NT2/D1 (cell line): Measurements from ENCODE around the gene ANGPT4.
A peak's percentile ranks its signal among the peaks of the same experiment; 100 is the strongest.

ENCODE experiments used
- DNase-seq: peaks from one replicate; pipeline ENCODE4 v3.0.0-alpha.2; 2011; ENCODE audit warnings: low read depth, low spot score
- H3K27me3 ChIP-seq: 2 replicates; pipeline ENCODE4 v1.6.0; 2011; ENCODE audit warnings: mild to moderate bottlenecking; ENCODE audit not compliant: insufficient read length, insufficient read depth
- H3K36me3 ChIP-seq: 2 replicates; pipeline ENCODE4 v1.6.1; 2011; ENCODE audit warnings: mild to moderate bottlenecking, low read length, mixed read lengths; ENCODE audit not compliant: insufficient read depth, insufficient read length
- H3K4me1 ChIP-seq: 2 replicates; pipeline ENCODE4 v1.5.1; 2011; ENCODE audit not compliant: insufficient read depth, insufficient read length
- H3K4me3 ChIP-seq: 2 replicates; pipeline ENCODE4 v1.5.1; 2011; ENCODE audit warnings: low read depth; ENCODE audit not compliant: insufficient read length
- H3K9ac ChIP-seq: 2 replicates; pipeline ENCODE4 v1.6.0; 2011; ENCODE audit warnings: low read depth; ENCODE audit not compliant: insufficient read length
- H3K9me3 ChIP-seq: 2 replicates; pipeline ENCODE4 v1.5.1; 2011; ENCODE audit warnings: mild to moderate bottlenecking, low read length; ENCODE audit not compliant: insufficient read depth
- SUZ12 ChIP-seq: IDR thresholded peaks from 2 replicates; pipeline ENCODE4 v1.6.1; 2011; ENCODE audit not compliant: insufficient read length, insufficient read depth; ENCODE audit errors: extremely low read depth
- YY1 ChIP-seq: IDR thresholded peaks from 2 replicates; pipeline ENCODE4 v1.6.1; 2011; ENCODE audit not compliant: insufficient read length, insufficient read depth
- ZNF274 ChIP-seq: IDR thresholded peaks from 2 replicates; pipeline ENCODE4 v1.6.1; 2011; ENCODE audit warnings: mild to moderate bottlenecking, low read depth, low read length

ANGPT4 gene

DNA sequence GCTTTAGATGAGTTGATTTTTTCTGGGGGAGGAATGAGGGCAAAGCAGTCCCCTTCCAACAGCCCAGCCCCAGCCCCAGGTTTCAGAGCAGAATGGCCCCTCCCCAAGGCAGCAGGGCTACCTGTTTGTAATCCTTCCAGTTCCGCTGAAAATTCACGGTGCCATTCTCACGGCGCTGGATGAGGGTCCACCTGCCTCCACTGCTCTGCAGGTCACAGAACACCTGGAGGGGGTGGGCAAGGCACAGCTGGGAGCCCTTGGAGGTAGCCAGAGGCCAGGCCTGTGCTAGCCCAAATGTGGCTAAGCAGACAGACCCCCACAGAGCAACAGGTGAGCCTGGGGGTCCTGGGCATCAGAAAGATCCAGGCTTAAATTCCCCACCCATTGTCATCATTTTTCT lies 36.5 kb downstream of the ANGPT4 start:
- no peaks in the 10 kb centered on the region for H3K36me3 ChIP-seq
- no peaks in the 10 kb centered on the region for H3K4me1 ChIP-seq
- TF ChIP-seq SUZ12 = no peak
- TF ChIP-seq YY1 = no peak
- no peak for TF ChIP-seq ZNF274
- DNase-seq = no peak
- peaks cover 5% of the 10 kb centered on the region for H3K27me3 ChIP-seq
- no peak overlapping the region for H3K9ac ChIP-seq
- no peaks in the 10 kb centered on the region for H3K9me3 ChIP-seq
- H3K4me3 ChIP-seq = no peak overlapping the region

DNA sequence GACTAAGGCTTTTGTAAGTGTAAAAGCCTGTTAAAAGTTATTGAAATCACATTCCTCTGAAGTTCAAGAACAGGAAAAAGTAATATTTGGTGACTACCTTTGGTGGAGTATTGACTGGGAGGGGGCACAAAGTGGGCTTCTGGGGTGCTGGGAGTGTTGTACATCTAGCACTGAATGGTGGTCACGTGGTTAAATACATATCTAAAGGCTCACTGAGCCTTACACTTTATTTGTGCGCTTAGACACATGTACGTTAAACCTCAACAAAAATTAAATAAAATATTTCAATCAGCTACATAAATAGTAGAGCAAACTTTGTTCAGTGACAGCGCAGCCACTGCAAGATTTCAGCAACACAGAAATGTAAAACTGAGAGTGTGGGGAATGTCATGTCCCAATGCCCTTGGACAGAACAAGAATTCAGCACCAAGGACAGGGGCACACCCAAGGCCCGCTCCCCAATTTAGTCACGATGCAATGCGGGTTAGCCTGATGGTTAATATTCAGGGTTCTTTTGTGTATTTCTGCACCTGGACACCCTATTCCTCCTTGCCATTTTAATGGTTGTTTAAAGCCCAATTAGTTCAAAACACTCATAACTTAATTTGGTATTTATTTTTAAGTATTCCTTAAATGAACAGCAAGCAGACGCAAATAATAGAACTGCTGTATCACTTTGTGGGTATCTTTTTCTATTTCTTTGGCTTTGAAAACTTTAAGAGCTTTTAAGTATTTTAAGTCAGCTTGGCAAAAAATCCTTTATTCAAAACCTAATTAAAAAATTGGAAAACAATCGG lies 37.4 kb downstream of the ANGPT4 start:
- Histone ChIP-seq H3K36me3 (no peaks in the 10 kb centered on the region), H3K4me3 (no peak overlapping the region), H3K9me3 (no peaks in the 10 kb centered on the region), H3K4me1 (no peaks in the 10 kb centered on the region), H3K27me3 (peaks cover 5% of the 10 kb centered on the region), H3K9ac (no peak overlapping the region)
- no peak for TF ChIP-seq YY1
- TF ChIP-seq SUZ12 = no peak
- no peak for TF ChIP-seq ZNF274
- peak; percentile 23 for DNase-seq

DNA sequence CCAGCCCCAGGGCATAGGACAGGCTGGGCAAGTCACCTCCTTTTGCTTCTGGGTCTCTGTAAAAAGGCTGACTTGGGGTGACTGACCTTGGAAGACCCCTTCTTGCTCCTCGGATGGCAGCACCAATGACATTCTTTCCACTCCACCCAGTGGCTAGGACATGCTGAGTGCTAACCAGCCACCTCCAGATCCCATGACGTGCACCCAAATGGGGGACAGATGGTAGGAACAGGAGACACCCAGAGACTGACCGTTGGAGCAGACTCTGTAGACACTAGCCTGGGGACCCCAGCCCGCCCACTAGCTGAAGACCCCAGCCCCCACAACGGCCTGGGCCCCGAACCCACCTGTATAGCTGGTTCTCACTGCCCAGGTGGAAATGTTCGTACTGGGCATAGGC lies 38.3 kb downstream of the ANGPT4 start:
- no peaks in the 10 kb centered on the region for H3K9me3 ChIP-seq
- H3K4me3 ChIP-seq = no peak overlapping the region
- no peaks in the 10 kb centered on the region for H3K36me3 ChIP-seq
- no peak for TF ChIP-seq ZNF274
- no peak for TF ChIP-seq YY1
- TF ChIP-seq SUZ12 = no peak
- no peaks in the 10 kb centered on the region for H3K27me3 ChIP-seq
- H3K4me1 ChIP-seq = no peaks in the 10 kb centered on the region
- H3K9ac ChIP-seq = no peak overlapping the region
- no peak for DNase-seq

DNA sequence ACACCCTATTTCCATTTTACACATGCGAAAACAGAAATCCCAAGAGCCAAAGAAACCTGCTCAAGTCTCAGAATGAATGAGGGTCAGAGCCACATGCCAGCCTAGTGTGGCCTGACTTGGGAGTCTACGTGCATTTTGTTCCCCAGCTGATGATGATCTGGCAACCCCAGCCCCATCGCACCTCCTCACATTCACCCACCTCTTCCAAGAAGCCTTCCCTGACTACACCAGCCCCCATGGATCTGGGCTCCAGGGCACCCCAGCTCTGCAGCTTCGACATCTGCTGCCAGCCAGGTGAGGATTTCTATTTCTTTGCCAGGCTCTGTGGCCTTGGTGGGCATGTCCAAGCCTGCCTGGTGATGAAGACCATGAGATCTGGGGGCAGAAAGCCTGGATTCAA lies 41.0 kb downstream of the ANGPT4 start:
- Histone ChIP-seq H3K27me3 (no peaks in the 10 kb centered on the region), H3K9ac (no peak overlapping the region), H3K36me3 (no peaks in the 10 kb centered on the region), H3K9me3 (no peaks in the 10 kb centered on the region), H3K4me3 (no peak overlapping the region), H3K4me1 (no peaks in the 10 kb centered on the region)
- no peak for DNase-seq
- TF ChIP-seq ZNF274 (no peak), YY1 (no peak), SUZ12 (no peak)

DNA sequence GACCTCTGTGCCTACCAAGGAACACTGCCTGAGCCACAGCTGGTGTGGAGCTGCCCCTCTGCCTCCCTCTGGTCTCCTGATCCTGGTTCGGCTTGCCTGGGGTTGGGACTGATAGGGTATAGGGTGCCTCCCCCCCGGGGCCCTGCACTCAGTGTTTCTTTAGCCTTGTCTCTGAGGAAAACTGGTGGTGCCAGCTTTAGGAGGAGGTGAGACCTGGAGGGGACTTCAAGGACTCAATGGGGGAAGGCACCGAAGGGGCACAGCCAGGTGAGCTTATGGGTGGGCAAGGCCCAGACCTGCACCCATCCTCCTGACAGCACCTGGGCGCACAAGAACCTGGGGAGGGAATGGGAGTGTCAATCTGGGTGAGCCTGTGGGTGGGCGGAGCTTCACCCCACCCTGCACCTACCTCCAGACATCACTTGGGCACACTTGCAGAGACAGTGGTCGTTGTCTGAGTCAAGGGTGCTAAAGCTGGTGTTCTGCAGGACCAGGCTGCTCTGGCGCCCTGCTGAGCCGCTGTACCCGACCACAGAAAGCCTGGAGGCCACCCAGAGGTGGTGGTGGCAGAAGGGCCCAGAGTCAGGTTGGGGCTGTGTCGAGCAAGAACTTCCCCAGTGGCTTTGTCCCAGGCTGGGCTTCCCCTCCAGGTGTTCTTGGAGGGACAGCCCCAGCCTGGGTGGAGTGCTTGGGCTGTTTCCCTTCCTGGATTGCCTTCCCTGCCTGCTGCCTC lies 42.1 kb downstream of the ANGPT4 start:
- TF ChIP-seq YY1 (no peak), ZNF274 (no peak), SUZ12 (no peak)
- no peaks in the 10 kb centered on the region for H3K36me3 ChIP-seq

DNA sequence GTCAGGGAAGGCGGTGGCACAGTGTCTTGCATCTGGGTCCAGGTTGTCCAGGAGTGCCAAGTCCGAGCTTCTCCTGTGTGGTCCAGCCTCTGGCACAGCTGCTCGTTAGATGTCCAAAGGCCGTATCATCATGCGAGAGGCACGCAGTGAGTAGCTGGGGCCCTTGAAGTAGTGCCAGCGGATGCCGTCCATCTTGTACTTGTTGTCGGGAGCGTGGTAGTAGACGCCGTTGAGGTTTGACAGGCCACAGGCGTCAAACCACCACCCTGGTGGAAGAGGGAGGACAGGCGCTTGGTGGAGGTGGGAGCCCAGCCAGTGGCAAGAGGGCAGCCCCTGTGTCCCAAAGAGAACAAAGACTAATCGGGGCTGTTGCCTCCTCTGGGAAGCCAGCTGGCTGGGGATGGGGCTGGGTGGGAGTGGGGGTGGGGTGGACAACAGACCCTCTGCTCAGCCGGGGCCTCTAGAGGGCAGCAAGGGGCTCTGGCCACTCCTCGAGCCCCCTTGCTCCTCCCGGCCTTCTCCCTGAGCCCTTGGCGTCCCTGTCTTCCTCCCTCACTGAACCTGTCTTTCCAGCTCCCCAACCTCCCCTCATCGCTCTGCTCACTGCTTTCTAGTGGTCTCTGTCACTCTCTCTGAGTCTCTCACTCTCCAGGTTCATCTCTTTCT lies 43.1 kb downstream of the ANGPT4 start:
- no peak for DNase-seq

More for the DNA sequence above, 42.1 kb downstream of the ANGPT4 start:
- Histone ChIP-seq H3K9ac (no peak overlapping the region), H3K4me1 (no peaks in the 10 kb centered on the region), H3K9me3 (no peaks in the 10 kb centered on the region), H3K27me3 (no peaks in the 10 kb centered on the region), H3K4me3 (no peak overlapping the region)
- DNase-seq = no peak

DNA sequence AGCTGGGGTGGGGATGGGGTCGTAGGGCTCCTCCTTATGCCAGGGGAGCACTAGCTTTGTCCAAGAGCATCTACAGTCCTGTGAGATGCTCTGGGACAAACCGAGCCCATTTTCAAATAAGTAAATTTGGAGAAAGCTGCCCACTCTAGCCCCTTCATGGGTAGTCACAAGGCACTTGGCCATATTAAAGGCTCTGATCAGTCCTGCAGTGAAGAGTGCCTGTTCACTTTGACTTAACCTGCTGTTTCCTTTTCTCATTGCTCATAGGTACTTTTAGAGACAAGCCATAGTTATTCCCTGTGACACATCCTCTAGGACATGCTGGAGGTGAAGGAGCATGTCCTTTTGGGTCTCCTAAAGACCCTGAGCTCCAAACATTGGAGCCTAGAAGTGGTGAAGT lies 44.2 kb downstream of the ANGPT4 start:
- no peak overlapping the region for H3K9ac ChIP-seq
- H3K4me3 ChIP-seq = no peak overlapping the region
- no peaks in the 10 kb centered on the region for H3K27me3 ChIP-seq
- H3K9me3 ChIP-seq = no peaks in the 10 kb centered on the region
- H3K4me1 ChIP-seq = no peaks in the 10 kb centered on the region
- TF ChIP-seq SUZ12 (no peak), YY1 (no peak), ZNF274 (no peak)
- DNase-seq = no peak
- H3K36me3 ChIP-seq = no peaks in the 10 kb centered on the region

More for the DNA sequence above, 43.1 kb downstream of the ANGPT4 start:
- H3K27me3 ChIP-seq = no peaks in the 10 kb centered on the region
- H3K4me1 ChIP-seq = no peaks in the 10 kb centered on the region
- H3K36me3 ChIP-seq = no peaks in the 10 kb centered on the region
- TF ChIP-seq SUZ12 (no peak), YY1 (no peak), ZNF274 (no peak)
- no peaks in the 10 kb centered on the region for H3K9me3 ChIP-seq
- no peak overlapping the region for H3K4me3 ChIP-seq
- H3K9ac ChIP-seq = no peak overlapping the region
